IMR-90 (cell line): ENCODE data around the gene OLFM3. TPM values are rescaled to one million over a fixed set of nuclear protein-coding genes. Genes with fewer than 3 reads are reported as not detected.

Experiments used
- ATAC-seq: fragments of 200-7000 bp; cut with Tn5 transposase; 2 replicates; pipeline ENCODE4 v1.9.1; 2020; ENCODE audit warnings: low read depth, mild to moderate bottlenecking, moderate library complexity
- BruUV-seq: library from RNA; stranded (reverse); fragments of 400-500 nt; replicated peaks from 2 replicates; lab custom pipeline; 2021; lab: Mats Ljungman, UMichigan
- CTCF ChIA-PET: fragments of 300-600 bp; formaldehyde crosslinking; extraction: SDS; loops from one replicate; lab custom pipeline; 2021; ENCODE audit warnings: antibody characterized with exemption; lab: Yijun Ruan, JAX
- POLR2A ChIA-PET: fragments of 300-600 bp; sonication (Branson Sonifier 250); formaldehyde crosslinking; loops from one replicate; lab custom pipeline; 2022; ENCODE audit warnings: antibody characterized with exemption; ENCODE audit not compliant: unreplicated experiment; lab: Charles Lee
- DNase-seq: peaks from one replicate; pipeline ENCODE4 v3.0.0; 2013
- H2AFZ ChIP-seq: replicated peaks from 2 replicates; pipeline ENCODE3; 2013; ENCODE audit warnings: low read length, mild to moderate bottlenecking; ENCODE audit not compliant: poor library complexity
- H2AK5ac ChIP-seq: 2 replicates; pipeline ENCODE4 v1.6.1; 2013; ENCODE audit warnings: low read depth, low read length, inconsistent platforms
- H2AK9ac ChIP-seq: replicated peaks from 2 replicates; pipeline ENCODE3; 2013; ENCODE audit warnings: mild to moderate bottlenecking, low read depth, low read length, moderate library complexity; ENCODE audit not compliant: poor library complexity
- H2BK120ac ChIP-seq: 2 replicates; pipeline ENCODE4 v1.6.1; 2013; ENCODE audit warnings: low read depth, low read length, inconsistent platforms
- H2BK15ac ChIP-seq: 3 replicates; pipeline ENCODE4 v1.6.1; 2013; ENCODE audit warnings: low read depth, low read length, inconsistent platforms
- H2BK20ac ChIP-seq: 2 replicates; pipeline ENCODE4 v1.6.1; 2013; ENCODE audit warnings: low read depth, mild to moderate bottlenecking, inconsistent platforms, low read length, moderate library complexity
- H2BK5ac ChIP-seq: 2 replicates; pipeline ENCODE4 v1.6.1; 2013; ENCODE audit warnings: mild to moderate bottlenecking, low read depth, low read length, inconsistent platforms; ENCODE audit not compliant: poor library complexity, severe bottlenecking
- H3K14ac ChIP-seq: replicated peaks from 2 replicates; pipeline ENCODE4 v1.6.1; 2013; ENCODE audit warnings: low read depth, low read length, inconsistent platforms
- H3K18ac ChIP-seq: 2 replicates; pipeline ENCODE4 v1.6.1; 2013; ENCODE audit warnings: low read depth, low read length, control low read depth
- H3K23ac ChIP-seq: 2 replicates; pipeline ENCODE4 v1.6.1; 2013; ENCODE audit warnings: low read depth, low read length, inconsistent platforms
- H3K27ac ChIP-seq: 2 replicates; pipeline ENCODE4 v1.5.1; 2013; ENCODE audit warnings: mild to moderate bottlenecking, control low read depth, low read length; ENCODE audit not compliant: insufficient read depth
- H3K27me3 ChIP-seq: 2 replicates; pipeline ENCODE4 v1.6.1; 2013; ENCODE audit warnings: low read length; ENCODE audit not compliant: control insufficient read depth, insufficient read depth
- H3K36me3 ChIP-seq: 2 replicates; pipeline ENCODE4 v1.6.1; 2013; ENCODE audit warnings: low read length, mixed read lengths; ENCODE audit not compliant: control insufficient read depth, insufficient read depth
- H3K4ac ChIP-seq: 2 replicates; pipeline ENCODE4 v1.6.1; 2013; ENCODE audit warnings: low read depth, low read length, inconsistent platforms
- H3K4me1 ChIP-seq: 2 replicates; pipeline ENCODE4 v1.6.1; 2013; ENCODE audit warnings: low read length, mixed read lengths; ENCODE audit not compliant: control insufficient read depth, insufficient read depth
- H3K4me2 ChIP-seq: 2 replicates; pipeline ENCODE4 v1.6.1; 2013; ENCODE audit warnings: low read depth, mild to moderate bottlenecking, control low read depth, low read length, moderate library complexity
- H3K4me3 ChIP-seq: 2 replicates; pipeline ENCODE4 v1.5.1; 2013; ENCODE audit warnings: low read depth, mild to moderate bottlenecking, control low read depth, low read length, moderate library complexity; ENCODE audit not compliant: insufficient read depth
- H3K56ac ChIP-seq: 2 replicates; pipeline ENCODE4 v1.6.1; 2013; ENCODE audit warnings: low read length, inconsistent platforms; ENCODE audit not compliant: insufficient read depth; ENCODE audit errors: extremely low read depth
- H3K79me1 ChIP-seq, 2 experiments: 2 replicates each; pipeline ENCODE4 v1.6.1; 2013; ENCODE audit warnings: low read length in 2 of 2, inconsistent platforms in 1 of 2, low read depth in 1 of 2
- H3K9ac ChIP-seq: 2 replicates; pipeline ENCODE4 v1.6.1; 2013; ENCODE audit warnings: low read depth, low read length, control low read depth
- H3K9me1 ChIP-seq: 2 replicates; pipeline ENCODE4 v1.6.1; 2013; ENCODE audit warnings: low read length, inconsistent platforms; ENCODE audit not compliant: insufficient read depth
- H3K9me3 ChIP-seq: 2 replicates; pipeline ENCODE4 v1.6.1; 2013; ENCODE audit warnings: low read length; ENCODE audit not compliant: control insufficient read depth, insufficient read depth
- H4K20me1 ChIP-seq: 2 replicates; pipeline ENCODE4 v1.6.1; 2013; ENCODE audit warnings: low read length, inconsistent platforms; ENCODE audit not compliant: insufficient read depth
- H4K5ac ChIP-seq: 2 replicates; pipeline ENCODE4 v1.6.1; 2013; ENCODE audit warnings: mild to moderate bottlenecking, low read depth, low read length, control low read depth
- H4K8ac ChIP-seq, 2 experiments: 2 replicates each; pipeline ENCODE4 v1.6.1; 2013; ENCODE audit warnings: low read depth in 2 of 2, low read length in 2 of 2, control low read depth in 1 of 2, inconsistent platforms in 1 of 2
- H4K91ac ChIP-seq: 2 replicates; pipeline ENCODE4 v1.6.1; 2013; ENCODE audit warnings: low read depth, low read length, inconsistent platforms; ENCODE audit not compliant: insufficient read depth
- CEBPB ChIP-seq: IDR thresholded peaks from 2 replicates; pipeline ENCODE4 v1.6.1; 2012; ENCODE audit warnings: low read depth, low read length, improper control_type of control experiment
- MAZ ChIP-seq: IDR thresholded peaks from 2 replicates; pipeline ENCODE4 v1.6.1; 2012; ENCODE audit warnings: low read depth, mild to moderate bottlenecking, low read length, improper control_type of control experiment, moderate library complexity, borderline replicate concordance
- NFE2L2 ChIP-seq: fragments of 150-350 bp; IDR thresholded peaks from 2 replicates; pipeline ENCODE4 v1.6.1; 2016; ENCODE audit warnings: low read depth, mild to moderate bottlenecking, low read length
- POLR2A ChIP-seq: IDR thresholded peaks from 2 replicates; pipeline ENCODE4 v1.6.1; 2012; ENCODE audit warnings: mild to moderate bottlenecking, low read depth, low read length
- RFX5 ChIP-seq: IDR thresholded peaks from 2 replicates; pipeline ENCODE4 v1.8.0; 2012; ENCODE audit warnings: low read depth, mild to moderate bottlenecking, low read length, moderate library complexity
- WGBS, 2 experiments: methylation state at CpG; one replicate each; pipeline versions ENCODE4 v1.1.5 to v1.1.7; 2013; ENCODE audit warnings: missing lambda C conversion rate in 2 of 2; ENCODE audit not compliant: insufficient read length in 1 of 2; ENCODE audit errors: extremely low coverage in 2 of 2; 5-methylcytosine and 5-hydroxymethylcytosine counted together
- dilution Hi-C: fragments of 300-500 bp; cut with HindIII; formaldehyde crosslinking; loops from one replicate; pipeline ENCODE4 v1.14.3; 2018; ENCODE audit warnings: low sequenced_read_pairs; ENCODE audit not compliant: unreplicated experiment
- in situ Hi-C: fragments of 300-500 bp; cut with MboI; formaldehyde crosslinking; loops from 3 replicates; pipeline ENCODE4 v1.14.3; 2019; ENCODE audit warnings: low sequenced_read_pairs, inconsistent platforms, mixed read lengths
- intact Hi-C: fragments of 100-400 bp; cut with micrococcal nuclease; formaldehyde crosslinking; loops from 2 replicates; pipeline ENCODE4 v1.10.0; 2022
- polyA plus RNA-seq, 3 experiments: library from polyadenylated mRNA; depleted of rRNA; stranded (reverse); fragments of >200 nt; gene quantifications; 2 replicates each; pipeline ENCODE4 v1.2.3, GENCODE V29; 2012; ENCODE audit warnings: low replicate concordance in 1 of 3
- total RNA-seq: library from RNA; depleted of rRNA; stranded (reverse); fragments of >200 nt; gene quantifications from 2 replicates; pipeline ENCODE4 v1.2.3, GENCODE V29; 2012
- TF ChIP-seq, protein P1 (sequence below): conservative IDR thresholded peaks from 2 replicates; pipeline ENCODE4 v1.5.1; 2012; ENCODE audit warnings: mild to moderate bottlenecking, low read depth, low read length, improper control_type of control experiment

Gene OLFM3
- total and polyA plus RNA-seq, 2 of the 4 experiments (the other 2 are of a cell fraction), result not detected

DNA sequence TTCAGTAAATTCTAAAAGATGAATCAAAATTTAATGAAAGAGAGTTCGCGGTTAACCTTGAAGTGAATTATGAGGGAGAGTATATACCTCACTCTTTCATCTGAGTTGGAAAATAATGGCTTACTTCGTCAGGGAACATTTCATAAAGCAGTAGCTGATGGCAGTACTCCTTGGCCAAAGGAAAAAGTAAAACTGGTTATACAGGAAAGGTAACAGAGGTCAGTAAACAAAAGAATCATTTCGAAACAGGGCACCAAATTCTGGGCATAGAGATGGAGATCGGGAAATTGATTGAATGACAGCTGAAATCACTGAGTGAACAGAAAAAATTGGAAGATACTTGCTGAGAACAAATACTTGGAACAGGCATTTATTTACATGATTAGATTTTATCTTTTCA, 199.0 kb downstream of the OLFM3 start:
- 20% methylated on average over 1 of the region's 5 CpGs; no CpG with 5 or more reads in 1 of the 2 experiments for WGBS, 2 experiments
- H3K9me3 ChIP-seq, result no peaks in the 10 kb centered on the region
- dilution Hi-C loops, result no loop called here
- TF ChIP-seq, protein P1, sequence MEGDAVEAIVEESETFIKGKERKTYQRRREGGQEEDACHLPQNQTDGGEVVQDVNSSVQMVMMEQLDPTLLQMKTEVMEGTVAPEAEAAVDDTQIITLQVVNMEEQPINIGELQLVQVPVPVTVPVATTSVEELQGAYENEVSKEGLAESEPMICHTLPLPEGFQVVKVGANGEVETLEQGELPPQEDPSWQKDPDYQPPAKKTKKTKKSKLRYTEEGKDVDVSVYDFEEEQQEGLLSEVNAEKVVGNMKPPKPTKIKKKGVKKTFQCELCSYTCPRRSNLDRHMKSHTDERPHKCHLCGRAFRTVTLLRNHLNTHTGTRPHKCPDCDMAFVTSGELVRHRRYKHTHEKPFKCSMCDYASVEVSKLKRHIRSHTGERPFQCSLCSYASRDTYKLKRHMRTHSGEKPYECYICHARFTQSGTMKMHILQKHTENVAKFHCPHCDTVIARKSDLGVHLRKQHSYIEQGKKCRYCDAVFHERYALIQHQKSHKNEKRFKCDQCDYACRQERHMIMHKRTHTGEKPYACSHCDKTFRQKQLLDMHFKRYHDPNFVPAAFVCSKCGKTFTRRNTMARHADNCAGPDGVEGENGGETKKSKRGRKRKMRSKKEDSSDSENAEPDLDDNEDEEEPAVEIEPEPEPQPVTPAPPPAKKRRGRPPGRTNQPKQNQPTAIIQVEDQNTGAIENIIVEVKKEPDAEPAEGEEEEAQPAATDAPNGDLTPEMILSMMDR, result no peak
- TF ChIP-seq NFE2L2 (no peak), MAZ (no peak), RFX5 (no peak), POLR2A (no peak), CEBPB (no peak)
- H2BK15ac ChIP-seq, result no peak overlapping the region
- no peak overlapping the region for H3K18ac ChIP-seq
- no peak overlapping the region for H2AK5ac ChIP-seq
- no peak overlapping the region for H2BK5ac ChIP-seq
- H3K4me3 ChIP-seq, result no peak overlapping the region
- H2AK9ac ChIP-seq, result no peak overlapping the region
- no peaks in the 10 kb centered on the region for H3K79me1 ChIP-seq
- no peaks in the 10 kb centered on the region for H3K9me1 ChIP-seq
- H3K27ac ChIP-seq, result no peak overlapping the region
- no peak for DNase-seq
- H3K4ac ChIP-seq, result no peak overlapping the region
- H3K9ac ChIP-seq, result no peak overlapping the region
- no peak overlapping the region for H3K23ac ChIP-seq
- no peak for ATAC-seq
- H4K91ac ChIP-seq, result no peak overlapping the region
- intact Hi-C loops, result no loop called here
- no peak overlapping the region for H2AFZ ChIP-seq
- in situ Hi-C loops, result no loop called here
- no peak overlapping the region for H3K56ac ChIP-seq
- H3K4me2 ChIP-seq, result no peak overlapping the region
- no peak overlapping the region for H3K14ac ChIP-seq
- BruUV-seq, result no TSS peak
- no peak overlapping the region for H4K5ac ChIP-seq
- CTCF ChIA-PET, result no interaction called here
- H4K20me1 ChIP-seq, result no peaks in the 10 kb centered on the region
- H3K4me1 ChIP-seq, result no peaks in the 10 kb centered on the region
- no peak overlapping the region for H2BK120ac ChIP-seq
- POLR2A ChIA-PET, result no interaction called here
- no peak overlapping the region for H4K8ac ChIP-seq
- H3K27me3 ChIP-seq, result no peaks in the 10 kb centered on the region
- no peak overlapping the region for H2BK20ac ChIP-seq
- no peaks in the 10 kb centered on the region for H3K36me3 ChIP-seq
